ENCODE results near the gene PPFIA4.

The PPFIA4 gene

GRCh38 chr1:203051841-203052324 lies 25.6 kb downstream of the PPFIA4 start:
- Histone ChIP-seq H3K4me3 (ENCODE audit: low read depth, low read length) (no peak overlapping the region), H3K9ac (ENCODE audit: low read depth, low read length) (no peak overlapping the region), H3K27me3 (ENCODE audit: control insufficient read depth, insufficient read depth, low read length) (no peaks in the 10 kb centered on the region), H3K36me3 (ENCODE audit: control insufficient read depth, insufficient read depth, low read length) (no peaks in the 10 kb centered on the region; the same call in 1 of the 2 replicates), H3K27ac (ENCODE audit: low read depth, low read length) (no peak overlapping the region), H3K9me3 (ENCODE audit: control insufficient read depth, insufficient read depth, low read length) (no peaks in the 10 kb centered on the region), H3K4me1 (ENCODE audit: control insufficient read depth, insufficient read depth, low read length) (peaks cover 27% of the 10 kb centered on the region)

DNA sequence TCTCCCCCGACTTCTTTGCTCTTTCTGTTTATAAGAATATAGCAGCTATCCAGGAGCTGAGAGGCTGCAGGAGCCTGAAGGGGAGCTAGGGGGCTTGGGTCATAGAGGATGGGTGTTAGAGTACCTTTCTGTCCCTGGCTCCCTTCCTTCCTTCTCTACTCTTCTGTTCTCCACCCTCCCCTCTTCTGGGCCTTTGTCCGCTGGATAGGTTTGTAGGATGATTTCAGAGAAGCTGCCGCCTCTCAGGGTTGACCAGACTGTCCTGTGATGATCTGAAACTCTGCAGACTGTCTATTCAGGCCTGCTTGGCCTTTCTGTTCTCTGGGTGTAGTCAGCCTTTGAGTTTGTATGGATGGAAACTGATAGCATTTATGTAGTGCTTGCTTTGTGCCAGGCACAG lies 26.3 kb downstream of the PPFIA4 start:
- H3K4me3 ChIP-seq (ENCODE audit: low read depth, low read length) = no peak overlapping the region
- H3K9ac ChIP-seq (ENCODE audit: low read depth, low read length) = no peak overlapping the region
- no peaks in the 10 kb centered on the region for H3K27me3 ChIP-seq (ENCODE audit: control insufficient read depth, insufficient read depth, low read length)
- no peaks in the 10 kb centered on the region; the same call in 1 of the 2 replicates for H3K36me3 ChIP-seq (ENCODE audit: control insufficient read depth, insufficient read depth, low read length)
- no peak overlapping the region for H3K27ac ChIP-seq (ENCODE audit: low read depth, low read length)
- H3K4me1 ChIP-seq (ENCODE audit: control insufficient read depth, insufficient read depth, low read length) = peaks cover 27% of the 10 kb centered on the region
- H3K9me3 ChIP-seq (ENCODE audit: control insufficient read depth, insufficient read depth, low read length) = no peaks in the 10 kb centered on the region

GRCh38 chr1:203054184-203054583 lies 27.9 kb downstream of the PPFIA4 start:
- peaks cover 24% of the 10 kb centered on the region for H3K4me1 ChIP-seq (ENCODE audit: control insufficient read depth, insufficient read depth, low read length)
- H3K4me3 ChIP-seq (ENCODE audit: low read depth, low read length) = no peak overlapping the region
- H3K27me3 ChIP-seq (ENCODE audit: control insufficient read depth, insufficient read depth, low read length) = no peaks in the 10 kb centered on the region
- no peaks in the 10 kb centered on the region; the same call in 1 of the 2 replicates for H3K36me3 ChIP-seq (ENCODE audit: control insufficient read depth, insufficient read depth, low read length)
- H3K9me3 ChIP-seq (ENCODE audit: control insufficient read depth, insufficient read depth, low read length) = no peaks in the 10 kb centered on the region
- H3K27ac ChIP-seq (ENCODE audit: low read depth, low read length) = no peak overlapping the region
- no peak overlapping the region for H3K9ac ChIP-seq (ENCODE audit: low read depth, low read length)

GRCh38 chr1:203054642-203055041 lies 28.4 kb downstream of the PPFIA4 start:
- Histone ChIP-seq H3K9me3 (ENCODE audit: control insufficient read depth, insufficient read depth, low read length) (no peaks in the 10 kb centered on the region), H3K4me3 (ENCODE audit: low read depth, low read length) (no peak overlapping the region), H3K36me3 (ENCODE audit: control insufficient read depth, insufficient read depth, low read length) (no peaks in the 10 kb centered on the region; the same call in 1 of the 2 replicates), H3K9ac (ENCODE audit: low read depth, low read length) (no peak overlapping the region), H3K27ac (ENCODE audit: low read depth, low read length) (no peak overlapping the region), H3K27me3 (ENCODE audit: control insufficient read depth, insufficient read depth, low read length) (no peaks in the 10 kb centered on the region), H3K4me1 (ENCODE audit: control insufficient read depth, insufficient read depth, low read length) (peaks cover 23% of the 10 kb centered on the region)

DNA sequence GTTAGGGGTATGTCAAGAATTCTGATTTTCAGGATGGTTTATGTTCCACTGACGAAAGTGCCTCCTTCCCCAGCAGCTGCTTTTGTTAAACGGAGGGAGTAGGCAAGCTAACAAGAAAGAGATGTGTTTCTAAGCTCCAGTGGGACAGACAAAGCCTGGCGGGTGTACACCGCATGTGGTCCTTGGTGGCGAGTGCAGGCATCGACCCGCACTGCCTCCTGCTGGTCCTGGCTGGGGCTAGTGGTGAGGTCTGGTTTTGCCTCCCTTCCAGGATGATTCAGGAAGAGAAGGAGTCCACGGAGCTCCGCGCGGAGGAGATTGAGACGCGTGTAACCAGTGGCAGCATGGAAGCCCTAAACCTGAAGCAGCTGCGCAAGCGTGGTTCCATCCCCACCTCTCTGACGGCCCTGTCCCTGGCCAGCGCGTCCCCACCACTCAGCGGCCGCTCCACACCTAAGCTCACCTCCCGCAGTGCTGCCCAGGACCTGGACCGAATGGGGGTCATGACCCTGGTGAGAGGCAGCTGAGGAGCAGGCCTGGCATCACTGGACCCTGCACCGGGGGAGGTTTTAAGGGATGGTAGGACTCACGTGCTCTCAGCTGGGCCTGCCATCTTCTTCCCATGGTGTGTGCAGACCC lies 29.0 kb downstream of the PPFIA4 start:
- Histone ChIP-seq H3K36me3 (ENCODE audit: control insufficient read depth, insufficient read depth, low read length) (no peaks in the 10 kb centered on the region; the same call in 1 of the 2 replicates), H3K27me3 (ENCODE audit: control insufficient read depth, insufficient read depth, low read length) (no peaks in the 10 kb centered on the region), H3K4me3 (ENCODE audit: low read depth, low read length) (no peak overlapping the region), H3K9me3 (ENCODE audit: control insufficient read depth, insufficient read depth, low read length) (no peaks in the 10 kb centered on the region), H3K4me1 (ENCODE audit: control insufficient read depth, insufficient read depth, low read length) (peaks cover 23% of the 10 kb centered on the region), H3K27ac (ENCODE audit: low read depth, low read length) (no peak overlapping the region), H3K9ac (ENCODE audit: low read depth, low read length) (no peak overlapping the region)

GRCh38 chr1:203056012-203056411 lies 29.7 kb downstream of the PPFIA4 start:
- no peak overlapping the region for H3K9ac ChIP-seq (ENCODE audit: low read depth, low read length)
- H3K4me3 ChIP-seq (ENCODE audit: low read depth, low read length) = no peak overlapping the region
- no peak overlapping the region for H3K27ac ChIP-seq (ENCODE audit: low read depth, low read length)
- no peaks in the 10 kb centered on the region; the same call in 1 of the 2 replicates for H3K36me3 ChIP-seq (ENCODE audit: control insufficient read depth, insufficient read depth, low read length)
- H3K27me3 ChIP-seq (ENCODE audit: control insufficient read depth, insufficient read depth, low read length) = no peaks in the 10 kb centered on the region
- H3K4me1 ChIP-seq (ENCODE audit: control insufficient read depth, insufficient read depth, low read length) = peaks cover 23% of the 10 kb centered on the region
- H3K9me3 ChIP-seq (ENCODE audit: control insufficient read depth, insufficient read depth, low read length) = no peaks in the 10 kb centered on the region

DNA sequence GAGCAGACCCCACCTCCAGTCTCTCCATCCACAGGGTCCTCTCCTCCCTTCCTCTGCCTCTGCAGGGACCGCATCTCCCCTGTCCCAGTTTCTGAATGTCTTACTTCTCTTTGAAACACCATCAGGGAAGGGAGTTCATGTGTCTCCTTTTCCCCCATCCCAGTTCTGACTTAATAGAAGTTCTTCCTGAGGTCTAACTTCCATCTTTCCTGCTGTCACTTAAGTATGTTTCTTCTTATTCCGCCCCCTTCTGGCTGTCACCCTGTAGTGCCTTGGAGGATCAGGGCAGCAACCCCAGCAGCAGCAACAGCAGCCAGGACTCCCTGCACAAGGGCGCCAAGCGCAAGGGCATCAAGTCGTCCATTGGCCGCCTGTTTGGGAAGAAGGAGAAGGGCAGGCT lies 30.2 kb downstream of the PPFIA4 start:
- H3K36me3 ChIP-seq (ENCODE audit: control insufficient read depth, insufficient read depth, low read length) = no peaks in the 10 kb centered on the region; the same call in 1 of the 2 replicates
- no peaks in the 10 kb centered on the region for H3K27me3 ChIP-seq (ENCODE audit: control insufficient read depth, insufficient read depth, low read length)
- H3K27ac ChIP-seq (ENCODE audit: low read depth, low read length) = no peak overlapping the region
- peaks cover 23% of the 10 kb centered on the region for H3K4me1 ChIP-seq (ENCODE audit: control insufficient read depth, insufficient read depth, low read length)
- H3K4me3 ChIP-seq (ENCODE audit: low read depth, low read length) = no peak overlapping the region
- H3K9me3 ChIP-seq (ENCODE audit: control insufficient read depth, insufficient read depth, low read length) = no peaks in the 10 kb centered on the region
- no peak overlapping the region for H3K9ac ChIP-seq (ENCODE audit: low read depth, low read length)

DNA sequence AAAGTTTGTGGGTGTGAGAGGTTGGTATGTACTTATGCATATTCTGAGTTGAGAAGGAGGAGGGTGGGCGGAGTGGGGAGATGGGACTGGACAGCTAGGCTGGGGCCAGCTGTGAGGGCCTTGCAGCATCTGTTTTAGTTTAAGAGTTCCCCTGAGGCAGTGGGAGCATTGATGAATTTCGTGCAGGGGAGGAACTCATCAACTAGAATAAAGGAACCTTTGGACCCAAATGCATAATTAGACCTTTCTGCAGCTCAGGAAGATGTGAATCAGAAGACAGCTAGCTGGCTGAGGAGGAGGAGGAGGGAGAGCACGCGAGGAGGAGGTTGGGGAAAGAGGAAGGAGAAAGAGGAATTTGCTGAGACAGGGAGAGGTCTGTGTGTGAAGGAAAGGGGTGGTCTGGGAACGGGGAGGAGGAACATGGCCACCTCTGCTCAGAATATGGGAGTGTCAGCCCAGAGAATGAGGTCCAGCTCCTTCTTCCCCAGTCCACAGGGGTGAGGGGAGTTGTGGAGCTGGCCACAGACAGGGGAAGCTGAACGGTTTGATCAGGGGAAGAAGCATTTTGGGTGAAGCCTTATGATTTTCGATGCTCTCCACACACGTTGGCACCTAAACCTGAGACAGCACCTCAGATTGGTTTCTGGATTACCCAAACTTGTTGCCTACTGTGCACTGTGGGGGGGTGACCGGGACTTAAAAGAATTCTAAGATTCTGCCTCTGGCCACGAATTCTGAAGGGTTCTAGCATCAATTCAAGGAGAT lies 31.8 kb downstream of the PPFIA4 start:
- no peak overlapping the region for H3K4me3 ChIP-seq (ENCODE audit: low read depth, low read length)
- H3K9ac ChIP-seq (ENCODE audit: low read depth, low read length) = no peak overlapping the region
- no peaks in the 10 kb centered on the region; the same call in 1 of the 2 replicates for H3K36me3 ChIP-seq (ENCODE audit: control insufficient read depth, insufficient read depth, low read length)
- no peak overlapping the region for H3K27ac ChIP-seq (ENCODE audit: low read depth, low read length)
- H3K4me1 ChIP-seq (ENCODE audit: control insufficient read depth, insufficient read depth, low read length) = peaks cover 19% of the 10 kb centered on the region
- no peaks in the 10 kb centered on the region for H3K9me3 ChIP-seq (ENCODE audit: control insufficient read depth, insufficient read depth, low read length)
- H3K27me3 ChIP-seq (ENCODE audit: control insufficient read depth, insufficient read depth, low read length) = no peaks in the 10 kb centered on the region

DNA sequence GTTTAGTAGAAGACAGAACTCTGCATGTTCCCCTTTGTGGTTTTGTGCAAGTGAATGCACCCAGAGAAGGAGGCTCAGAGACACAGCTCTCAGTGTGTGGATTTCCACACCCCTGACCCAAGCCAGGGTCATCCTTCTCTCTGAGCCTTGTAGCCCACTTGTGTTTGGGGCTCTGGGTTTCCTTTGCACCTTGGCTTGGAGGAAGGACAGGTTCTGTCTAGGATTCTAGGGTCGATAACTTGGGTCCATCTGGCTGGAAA lies 32.3 kb downstream of the PPFIA4 start:
- Histone ChIP-seq H3K27ac (ENCODE audit: low read depth, low read length) (no peak overlapping the region), H3K9me3 (ENCODE audit: control insufficient read depth, insufficient read depth, low read length) (no peaks in the 10 kb centered on the region), H3K4me1 (ENCODE audit: control insufficient read depth, insufficient read depth, low read length) (peaks cover 16% of the 10 kb centered on the region), H3K9ac (ENCODE audit: low read depth, low read length) (no peak overlapping the region), H3K27me3 (ENCODE audit: control insufficient read depth, insufficient read depth, low read length) (no peaks in the 10 kb centered on the region), H3K36me3 (ENCODE audit: control insufficient read depth, insufficient read depth, low read length) (no peaks in the 10 kb centered on the region; the same call in 1 of the 2 replicates), H3K4me3 (ENCODE audit: low read depth, low read length) (no peak overlapping the region)

- Histone ChIP-seq H3K9ac (ENCODE audit: low read depth, low read length) (no peak overlapping the region), H3K4me1 (ENCODE audit: control insufficient read depth, insufficient read depth, low read length) (peaks cover 7% of the 10 kb centered on the region), H3K27me3 (ENCODE audit: control insufficient read depth, insufficient read depth, low read length) (no peaks in the 10 kb centered on the region), H3K27ac (ENCODE audit: low read depth, low read length) (no peak overlapping the region), H3K9me3 (ENCODE audit: control insufficient read depth, insufficient read depth, low read length) (no peaks in the 10 kb centered on the region), H3K4me3 (ENCODE audit: low read depth, low read length) (no peak overlapping the region), H3K36me3 (ENCODE audit: control insufficient read depth, insufficient read depth, low read length) (no peaks in the 10 kb centered on the region; the same call in 1 of the 2 replicates)
Measured at GRCh38 chr1:203059485-203059884, 33.2 kb downstream of the PPFIA4 start.

DNA sequence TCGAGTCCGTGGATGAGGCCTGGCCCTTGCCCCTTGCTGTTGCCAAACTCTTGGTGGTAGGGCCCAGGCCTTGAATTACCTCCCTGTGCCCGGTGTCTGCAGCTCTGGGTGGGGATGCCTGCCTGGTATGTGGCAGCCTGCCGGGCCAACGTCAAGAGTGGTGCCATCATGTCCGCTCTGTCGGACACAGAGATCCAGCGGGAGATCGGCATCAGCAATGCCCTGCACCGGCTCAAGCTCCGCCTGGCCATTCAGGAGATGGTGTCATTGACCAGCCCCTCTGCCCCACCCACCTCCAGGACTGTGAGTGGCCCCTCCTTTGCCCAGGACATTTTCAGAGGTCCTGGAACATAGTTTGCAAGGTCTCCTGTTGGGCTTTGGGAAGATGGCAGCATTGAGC lies 33.8 kb downstream of the PPFIA4 start:
- Histone ChIP-seq H3K9ac (ENCODE audit: low read depth, low read length) (no peak overlapping the region), H3K27me3 (ENCODE audit: control insufficient read depth, insufficient read depth, low read length) (no peaks in the 10 kb centered on the region), H3K4me1 (ENCODE audit: control insufficient read depth, insufficient read depth, low read length) (peaks cover under 1% of the 10 kb centered on the region), H3K27ac (ENCODE audit: low read depth, low read length) (no peak overlapping the region), H3K9me3 (ENCODE audit: control insufficient read depth, insufficient read depth, low read length) (no peaks in the 10 kb centered on the region), H3K36me3 (ENCODE audit: control insufficient read depth, insufficient read depth, low read length) (no peaks in the 10 kb centered on the region; the same call in 1 of the 2 replicates), H3K4me3 (ENCODE audit: low read depth, low read length) (no peak overlapping the region)
